Mammary epithelial cell (primary cell): ENCODE data around the gene VCX2.

Experiments used
- EZH2 ChIP-seq: IDR thresholded peaks from 2 replicates; pipeline ENCODE4 v1.6.1; 2012; ENCODE audit warnings: low read length, inconsistent platforms, borderline replicate concordance
- TF ChIP-seq, protein P1 (sequence below), 2 donors: IDR thresholded peaks in 1 of 2; conservative IDR thresholded peaks in 1 of 2; 2 replicates each; pipeline ENCODE4 v1.5.1; 2011 to 2012; ENCODE audit warnings: inconsistent platforms in 2 of 2, low read length in 2 of 2, mild to moderate bottlenecking in 2 of 2, control low read depth in 1 of 2, low read depth in 1 of 2; ENCODE audit not compliant: insufficient read depth in 1 of 2; ENCODE audit errors: extremely low read depth in 1 of 2

DNA sequence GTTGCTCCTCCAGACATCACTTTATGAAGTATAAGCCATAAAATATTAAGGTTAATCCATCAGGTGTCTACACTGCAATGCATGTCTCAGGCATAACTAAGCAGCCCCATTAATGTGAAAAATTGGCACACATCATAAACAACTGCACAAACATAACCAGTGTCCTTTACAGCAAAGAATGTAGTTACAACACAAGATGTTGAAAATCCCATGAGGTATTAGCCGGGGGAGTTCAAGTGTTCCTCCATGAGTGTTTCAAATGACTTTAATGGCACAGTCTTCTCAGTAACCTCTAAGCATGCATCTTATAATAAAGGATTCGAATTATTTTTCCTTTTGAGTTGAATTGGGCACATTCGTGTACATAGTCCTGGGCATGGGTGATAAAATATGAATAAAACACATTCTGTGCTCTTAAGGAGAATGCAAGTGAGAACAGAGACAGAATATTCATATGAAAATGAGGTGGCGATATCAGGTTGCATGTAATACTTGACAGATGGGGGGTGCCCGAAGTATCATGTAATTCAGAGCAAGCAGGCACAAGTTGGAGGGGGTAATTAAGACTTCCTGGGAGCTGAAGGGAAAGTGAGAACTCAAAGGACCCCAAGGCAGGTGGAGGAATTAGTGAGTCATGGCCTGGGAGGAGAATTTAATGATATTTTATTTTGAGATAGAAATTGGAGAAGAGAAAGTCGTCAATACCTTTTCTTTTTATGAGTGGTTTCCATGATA is 18.2 kb upstream of the VCX2 start:
- TF ChIP-seq, protein P1, sequence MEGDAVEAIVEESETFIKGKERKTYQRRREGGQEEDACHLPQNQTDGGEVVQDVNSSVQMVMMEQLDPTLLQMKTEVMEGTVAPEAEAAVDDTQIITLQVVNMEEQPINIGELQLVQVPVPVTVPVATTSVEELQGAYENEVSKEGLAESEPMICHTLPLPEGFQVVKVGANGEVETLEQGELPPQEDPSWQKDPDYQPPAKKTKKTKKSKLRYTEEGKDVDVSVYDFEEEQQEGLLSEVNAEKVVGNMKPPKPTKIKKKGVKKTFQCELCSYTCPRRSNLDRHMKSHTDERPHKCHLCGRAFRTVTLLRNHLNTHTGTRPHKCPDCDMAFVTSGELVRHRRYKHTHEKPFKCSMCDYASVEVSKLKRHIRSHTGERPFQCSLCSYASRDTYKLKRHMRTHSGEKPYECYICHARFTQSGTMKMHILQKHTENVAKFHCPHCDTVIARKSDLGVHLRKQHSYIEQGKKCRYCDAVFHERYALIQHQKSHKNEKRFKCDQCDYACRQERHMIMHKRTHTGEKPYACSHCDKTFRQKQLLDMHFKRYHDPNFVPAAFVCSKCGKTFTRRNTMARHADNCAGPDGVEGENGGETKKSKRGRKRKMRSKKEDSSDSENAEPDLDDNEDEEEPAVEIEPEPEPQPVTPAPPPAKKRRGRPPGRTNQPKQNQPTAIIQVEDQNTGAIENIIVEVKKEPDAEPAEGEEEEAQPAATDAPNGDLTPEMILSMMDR (conservative IDR thresholded peaks at IDR 0.05 in 1 of 2, IDR thresholded peaks at IDR 0.05 in 1 of 2; ENCODE audit: extremely low read depth in 1 of 2, insufficient read depth in 1 of 2, low read depth in 1 of 2, low read length in 2 of 2): no peak
- TF ChIP-seq EZH2: no peak
